Esophagus squamous epithelium (tissue), 4 donors: ENCODE results near the gene USH1C.

Experiments
- CTCF ChIP-seq, 6 experiments: fragments of 450-650 bp in 4 of 6; fragments of 200-600 bp in 2 of 6; sonication (generic) in 2 of 6; IDR thresholded peaks; one replicate each; pipeline ENCODE4 v1.5.1; 2016 to 2019; ENCODE audit warnings: antibody characterized with exemption in 6 of 6, mild to moderate bottlenecking in 4 of 6, moderate library complexity in 4 of 6
- POLR2A ChIP-seq, 4 donors: fragments of 450-650 bp; IDR thresholded peaks; one replicate each; pipeline ENCODE4 v1.6.1; 2017; ENCODE audit warnings: antibody characterized with exemption in 4 of 4, mild to moderate bottlenecking in 4 of 4, moderate library complexity in 3 of 4

GRCh38 chr11:17449158-17449557 lies 95.1 kb downstream of the USH1C start:
- no peak for TF ChIP-seq CTCF (IDR thresholded peaks at IDR 0.05)
- no peak for TF ChIP-seq POLR2A (IDR thresholded peaks at IDR 0.05)
